Measurements from ENCODE around the gene AGL.
"Not testable (repeated sequence)": the region's sequence is repeated elsewhere in the genome, so short reads cannot be mapped to it uniquely, and the experiment has no call there.

Gene AGL

GRCh38 chr1:99957818-99958217 lies 107.7 kb downstream of the AGL start:
- H3K79me2 ChIP-seq (ENCODE audit: control insufficient read depth, insufficient read depth, low read length, poor library complexity) = no peaks in the 10 kb centered on the region
- no peak overlapping the region for H3K4me2 ChIP-seq (ENCODE audit: low read length)
- DNase-seq = no peak
- H2AFZ ChIP-seq (ENCODE audit: insufficient read depth, low read length, poor library complexity) = no peak overlapping the region
- no peaks in the 10 kb centered on the region for H3K79me1 ChIP-seq (ENCODE audit: low read length)
- no peak overlapping the region for H4K8ac ChIP-seq (ENCODE audit: low read depth, low read length)
- WGBS (ENCODE audit: extremely low coverage, insufficient coverage, insufficient read length) = no CpG with 5 or more reads among the region's 1 CpG
- no peak overlapping the region for H3K27ac ChIP-seq (ENCODE audit: low read depth, low read length)
- H4K12ac ChIP-seq (ENCODE audit: low read depth, low read length) = no peak overlapping the region
- no peak overlapping the region for H2BK5ac ChIP-seq (ENCODE audit: low read depth, low read length, poor library complexity)
- no peak overlapping the region for H2BK12ac ChIP-seq (ENCODE audit: low read length)
- no peak overlapping the region for H3K18ac ChIP-seq (ENCODE audit: low read length)
- no peak overlapping the region for H3K4ac ChIP-seq (ENCODE audit: low read depth, low read length)
- no peak overlapping the region for H3K23ac ChIP-seq (ENCODE audit: low read length)
- no peak overlapping the region for H2AK5ac ChIP-seq (ENCODE audit: low read length)
- H3K9ac ChIP-seq (ENCODE audit: low read length) = no peak overlapping the region
- no peak overlapping the region for H2BK120ac ChIP-seq (ENCODE audit: insufficient read depth, low read length, poor library complexity)
- H3K4me1 ChIP-seq (ENCODE audit: control insufficient read depth in 1 of 2, insufficient read depth in 2 of 2, low read length in 2 of 2) = no peaks in the 10 kb centered on the region
- no peak overlapping the region for H4K91ac ChIP-seq (ENCODE audit: low read depth, low read length)
- no peak overlapping the region for H3K14ac ChIP-seq (ENCODE audit: low read length)
- H3K36me3 ChIP-seq (ENCODE audit: control insufficient read depth in 1 of 2, insufficient read depth in 2 of 2, low read length in 2 of 2) = no peaks in the 10 kb centered on the region
- H3K27me3 ChIP-seq (ENCODE audit: insufficient read depth, low read length) = no peaks in the 10 kb centered on the region
- H3K4me3 ChIP-seq (ENCODE audit: low read depth, low read length) = no peak overlapping the region
- H3K9me3 ChIP-seq (ENCODE audit: insufficient read depth, low read depth, low read length) = no peaks in the 10 kb centered on the region

DNA sequence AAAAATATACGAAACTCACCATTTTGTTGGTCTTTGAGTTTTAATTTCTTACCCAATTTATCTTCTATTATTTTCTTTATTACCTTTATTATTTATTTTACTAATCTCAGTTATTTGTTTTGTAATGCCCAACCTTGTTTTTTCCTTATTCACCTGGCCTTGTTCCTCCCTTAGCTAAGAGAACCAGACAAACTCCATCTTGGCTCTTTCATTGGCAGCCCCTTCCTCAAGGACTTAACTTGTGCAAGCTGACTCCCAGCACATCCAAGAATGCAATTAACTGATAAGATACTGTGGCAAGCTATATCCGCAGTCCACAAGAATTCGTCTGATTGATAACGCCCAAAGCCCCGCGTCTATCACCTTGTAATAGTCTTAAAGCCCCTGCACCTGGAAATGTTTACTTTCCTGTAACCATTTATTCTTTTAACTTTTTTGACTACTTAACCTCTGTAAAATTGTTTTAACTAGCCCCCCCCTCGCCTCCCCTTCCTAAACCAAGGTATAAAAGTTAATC lies 109.1 kb downstream of the AGL start:
- not testable (repeated sequence) for H3K4me3 ChIP-seq (ENCODE audit: low read depth, low read length); H4K12ac ChIP-seq (ENCODE audit: low read depth, low read length); H3K79me2 ChIP-seq (ENCODE audit: control insufficient read depth, insufficient read depth, low read length, poor library complexity); H3K9ac ChIP-seq (ENCODE audit: low read length); H3K4ac ChIP-seq (ENCODE audit: low read depth, low read length); H3K27ac ChIP-seq (ENCODE audit: low read depth, low read length); H3K4me2 ChIP-seq (ENCODE audit: low read length); H2BK5ac ChIP-seq (ENCODE audit: low read depth, low read length, poor library complexity); H3K27me3 ChIP-seq (ENCODE audit: insufficient read depth, low read length); H2AFZ ChIP-seq (ENCODE audit: insufficient read depth, low read length, poor library complexity); H3K36me3 ChIP-seq (ENCODE audit: control insufficient read depth in 1 of 2, insufficient read depth in 2 of 2, low read length in 2 of 2); H3K18ac ChIP-seq (ENCODE audit: low read length); H3K4me1 ChIP-seq (ENCODE audit: control insufficient read depth in 1 of 2, insufficient read depth in 2 of 2, low read length in 2 of 2); H3K9me3 ChIP-seq (ENCODE audit: insufficient read depth, low read depth, low read length); H3K79me1 ChIP-seq (ENCODE audit: low read length); H2BK120ac ChIP-seq (ENCODE audit: insufficient read depth, low read length, poor library complexity); H4K8ac ChIP-seq (ENCODE audit: low read depth, low read length); H3K14ac ChIP-seq (ENCODE audit: low read length); H2BK12ac ChIP-seq (ENCODE audit: low read length); H3K23ac ChIP-seq (ENCODE audit: low read length); DNase-seq; H2AK5ac ChIP-seq (ENCODE audit: low read length); H4K91ac ChIP-seq (ENCODE audit: low read depth, low read length)
- WGBS (ENCODE audit: extremely low coverage, insufficient coverage, insufficient read length) = no CpG with 5 or more reads among the region's 7 CpGs

DNA sequence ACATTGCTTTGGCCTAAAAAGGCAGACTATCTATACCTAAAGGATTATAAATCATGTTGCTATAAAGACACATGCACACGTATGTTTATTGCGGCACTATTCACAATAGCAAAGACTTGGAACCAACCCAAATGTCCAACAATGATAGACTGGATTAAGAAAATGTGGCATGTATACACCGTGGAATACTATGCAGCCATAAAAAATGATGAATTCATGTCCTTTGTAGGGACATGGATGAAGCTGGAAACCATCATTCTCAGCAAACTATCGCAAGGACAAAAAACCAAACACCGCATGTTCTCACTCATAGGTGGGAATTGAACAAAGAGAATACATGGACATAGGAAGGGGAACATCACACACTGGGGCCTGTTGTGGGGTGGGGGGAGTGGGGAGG lies 110.1 kb downstream of the AGL start:
- not testable (repeated sequence) for H3K4me1 ChIP-seq (ENCODE audit: control insufficient read depth in 1 of 2, insufficient read depth in 2 of 2, low read length in 2 of 2); H3K4ac ChIP-seq (ENCODE audit: low read depth, low read length); H3K9ac ChIP-seq (ENCODE audit: low read length); H3K36me3 ChIP-seq (ENCODE audit: control insufficient read depth in 1 of 2, insufficient read depth in 2 of 2, low read length in 2 of 2); H3K23ac ChIP-seq (ENCODE audit: low read length); H2AFZ ChIP-seq (ENCODE audit: insufficient read depth, low read length, poor library complexity); H3K9me3 ChIP-seq (ENCODE audit: insufficient read depth, low read depth, low read length); DNase-seq; H2BK5ac ChIP-seq (ENCODE audit: low read depth, low read length, poor library complexity); H3K27me3 ChIP-seq (ENCODE audit: insufficient read depth, low read length); H3K79me1 ChIP-seq (ENCODE audit: low read length); H3K18ac ChIP-seq (ENCODE audit: low read length); H3K79me2 ChIP-seq (ENCODE audit: control insufficient read depth, insufficient read depth, low read length, poor library complexity); H4K8ac ChIP-seq (ENCODE audit: low read depth, low read length); H3K27ac ChIP-seq (ENCODE audit: low read depth, low read length); H4K12ac ChIP-seq (ENCODE audit: low read depth, low read length); H2AK5ac ChIP-seq (ENCODE audit: low read length); H3K4me2 ChIP-seq (ENCODE audit: low read length); H2BK12ac ChIP-seq (ENCODE audit: low read length); H3K4me3 ChIP-seq (ENCODE audit: low read depth, low read length); H3K14ac ChIP-seq (ENCODE audit: low read length); H4K91ac ChIP-seq (ENCODE audit: low read depth, low read length); H2BK120ac ChIP-seq (ENCODE audit: insufficient read depth, low read length, poor library complexity)
- no CpG with 5 or more reads among the region's 5 CpGs for WGBS (ENCODE audit: extremely low coverage, insufficient coverage, insufficient read length)

DNA sequence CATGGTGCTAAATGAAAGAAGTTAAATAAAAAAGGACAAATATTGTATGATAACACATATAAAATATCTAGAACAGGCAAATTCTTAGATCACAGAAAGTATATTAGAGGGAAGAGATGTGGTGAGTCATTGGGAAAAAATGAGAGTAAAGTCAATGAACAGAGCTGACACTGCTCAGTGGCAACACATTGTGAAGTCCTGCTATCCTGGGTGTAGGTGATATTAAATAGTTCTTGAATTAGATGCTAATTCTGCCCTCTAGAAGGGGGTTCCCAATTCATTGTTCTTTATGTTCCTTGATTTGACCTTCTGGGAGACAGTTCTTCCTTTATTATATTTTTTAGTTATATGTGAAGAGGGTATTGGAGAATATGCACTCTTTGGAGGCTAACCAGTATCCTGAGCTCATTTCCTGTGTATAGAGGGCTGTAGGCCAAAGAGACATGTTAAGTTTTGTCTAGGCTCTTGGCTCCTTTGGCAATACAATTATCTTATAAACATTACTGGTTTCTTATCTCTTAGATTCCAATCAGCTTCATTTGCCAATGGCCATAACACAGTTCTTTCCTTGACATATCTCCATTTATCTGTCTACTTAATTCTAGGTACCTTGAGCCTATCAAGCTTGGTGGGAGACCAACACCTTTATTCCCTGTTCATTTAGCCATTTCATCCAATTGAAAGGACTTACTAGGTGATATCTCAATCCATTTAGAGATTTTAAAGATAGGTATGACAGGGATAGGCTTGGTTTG lies 113.1 kb downstream of the AGL start:
- H3K36me3 ChIP-seq (ENCODE audit: control insufficient read depth in 1 of 2, insufficient read depth in 2 of 2, low read length in 2 of 2) = no peaks in the 10 kb centered on the region
- DNase-seq = peak in 1 of 2 donors; percentile 73
- H3K14ac ChIP-seq (ENCODE audit: low read length) = no peak overlapping the region
- H3K79me1 ChIP-seq (ENCODE audit: low read length) = no peaks in the 10 kb centered on the region
- no peak overlapping the region for H2BK12ac ChIP-seq (ENCODE audit: low read length)
- H3K27me3 ChIP-seq (ENCODE audit: insufficient read depth, low read length) = no peaks in the 10 kb centered on the region
- H2AFZ ChIP-seq (ENCODE audit: insufficient read depth, low read length, poor library complexity) = no peak overlapping the region
- no peaks in the 10 kb centered on the region for H3K9me3 ChIP-seq (ENCODE audit: insufficient read depth, low read depth, low read length)
- no peak overlapping the region for H3K4me2 ChIP-seq (ENCODE audit: low read length)
- no peak overlapping the region for H3K4ac ChIP-seq (ENCODE audit: low read depth, low read length)
- no peaks in the 10 kb centered on the region for H3K4me1 ChIP-seq (ENCODE audit: control insufficient read depth in 1 of 2, insufficient read depth in 2 of 2, low read length in 2 of 2)
- no peak overlapping the region for H2AK5ac ChIP-seq (ENCODE audit: low read length)
- no peak overlapping the region for H4K12ac ChIP-seq (ENCODE audit: low read depth, low read length)
- H4K8ac ChIP-seq (ENCODE audit: low read depth, low read length) = no peak overlapping the region
- no peak overlapping the region for H3K4me3 ChIP-seq (ENCODE audit: low read depth, low read length)
- H2BK120ac ChIP-seq (ENCODE audit: insufficient read depth, low read length, poor library complexity) = no peak overlapping the region
- H3K18ac ChIP-seq (ENCODE audit: low read length) = no peak overlapping the region
- H4K91ac ChIP-seq (ENCODE audit: low read depth, low read length) = no peak overlapping the region
- no peak overlapping the region for H2BK5ac ChIP-seq (ENCODE audit: low read depth, low read length, poor library complexity)
- no peaks in the 10 kb centered on the region for H3K79me2 ChIP-seq (ENCODE audit: control insufficient read depth, insufficient read depth, low read length, poor library complexity)
- no peak overlapping the region for H3K9ac ChIP-seq (ENCODE audit: low read length)
- no peak overlapping the region for H3K23ac ChIP-seq (ENCODE audit: low read length)
- no peak overlapping the region for H3K27ac ChIP-seq (ENCODE audit: low read depth, low read length)
